Measurements from ENCODE around the gene CUEDC2.

Gene CUEDC2

DNA sequence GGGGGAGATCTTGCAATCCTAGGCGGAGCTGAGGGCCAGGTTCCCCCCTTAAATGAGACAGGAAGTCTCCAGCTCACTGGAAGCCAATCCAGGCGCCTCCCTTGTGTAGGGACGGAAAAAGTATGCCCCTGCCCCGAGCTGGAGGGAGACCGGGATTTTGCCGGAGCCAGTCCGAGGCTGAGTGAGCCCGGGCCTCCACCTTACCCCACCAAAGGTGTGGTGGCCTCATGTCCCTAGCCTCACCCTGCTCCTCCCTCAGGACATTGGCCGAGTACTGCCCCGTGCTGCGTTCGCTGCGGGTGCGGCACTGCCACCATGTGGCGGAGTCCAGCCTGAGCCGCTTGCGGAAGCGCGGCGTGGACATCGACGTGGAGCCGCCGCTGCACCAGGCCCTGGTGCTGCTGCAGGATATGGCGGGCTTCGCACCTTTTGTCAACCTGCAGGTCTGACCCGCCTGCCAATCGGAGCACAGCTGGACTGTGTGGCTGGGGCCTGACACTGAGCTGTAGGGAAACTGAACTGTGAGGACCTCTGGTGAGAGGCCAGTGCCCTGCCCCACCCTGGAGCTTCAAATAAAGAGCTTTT lies 9.7 kb downstream of the CUEDC2 start:
- Histone ChIP-seq H3K9me3 (ENCODE audit: low read length) (no peaks in the 10 kb centered on the region), H2AFZ (ENCODE audit: low read length) (no peak overlapping the region), H3K27me3 (ENCODE audit: insufficient read depth, low read length) (no peaks in the 10 kb centered on the region), H3K27ac (ENCODE audit: low read depth, low read length, poor library complexity, severe bottlenecking) (peak overlapping the region; percentile 64), H3K4me1 (ENCODE audit: insufficient read depth, low read length, severe bottlenecking) (peaks cover 28% of the 10 kb centered on the region), H3K4me2 (ENCODE audit: low read length) (peak overlapping the region; percentile 96), H3F3A (ENCODE audit: insufficient read depth, low read length) (no peaks in the 10 kb centered on the region), H3K9ac (ENCODE audit: low read length) (peak overlapping the region; percentile 73), H3K9me2 (ENCODE audit: low read depth, low read length) (no peaks in the 10 kb centered on the region), H3K4me3 (ENCODE audit: low read depth, low read length, poor library complexity, severe bottlenecking) (peak overlapping the region; percentile 85), H3K36me3 (ENCODE audit: insufficient read depth, low read length) (no peaks in the 10 kb centered on the region), H3K79me2 (ENCODE audit: insufficient read depth, low read length) (no peaks in the 10 kb centered on the region), H4K20me1 (ENCODE audit: insufficient read depth, low read length) (no peaks in the 10 kb centered on the region)
- TF ChIP-seq EZH2 (IDR thresholded peaks at IDR 0.05; ENCODE audit: borderline replicate concordance, low read length) (no peak), CTCF (IDR thresholded peaks at IDR 0.05; ENCODE audit: low read length) (peak; percentile 54)

DNA sequence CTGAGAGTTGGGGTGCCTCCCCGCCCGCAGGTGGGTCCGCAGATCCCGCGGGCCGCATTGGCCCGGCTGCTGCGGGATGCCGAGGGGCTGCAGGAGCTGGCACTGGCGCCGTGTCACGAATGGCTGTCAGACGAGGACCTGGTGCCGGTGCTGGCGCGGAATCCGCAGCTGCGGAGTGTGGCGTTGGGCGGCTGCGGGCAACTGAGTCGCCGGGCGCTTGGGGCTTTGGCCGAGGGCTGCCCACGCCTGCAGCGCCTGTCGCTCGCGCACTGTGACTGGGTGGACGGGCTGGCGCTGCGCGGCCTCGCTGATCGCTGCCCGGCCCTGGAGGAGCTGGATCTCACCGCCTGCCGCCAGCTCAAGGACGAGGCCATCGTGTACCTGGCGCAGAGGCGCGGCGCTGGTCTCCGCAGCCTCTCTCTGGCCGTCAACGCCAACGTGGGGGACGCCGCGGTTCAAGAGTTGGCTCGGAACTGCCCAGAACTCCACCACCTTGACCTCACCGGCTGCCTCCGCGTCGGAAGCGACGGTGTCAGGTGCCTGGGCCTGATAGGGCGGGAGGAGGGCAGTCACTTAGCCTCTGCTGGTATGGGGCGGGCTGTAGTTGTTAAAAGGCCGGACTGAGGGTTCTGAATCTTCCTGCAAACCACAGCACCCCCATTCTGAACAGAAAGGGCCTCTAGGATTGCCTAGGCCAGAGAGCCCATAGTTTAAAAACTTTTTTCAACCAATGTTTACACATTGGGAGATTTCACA lies 10.4 kb downstream of the CUEDC2 start:
- H3K79me2 ChIP-seq (ENCODE audit: insufficient read depth, low read length) = no peaks in the 10 kb centered on the region
- H3K9ac ChIP-seq (ENCODE audit: low read length) = peak overlapping the region; percentile 73
- no peaks in the 10 kb centered on the region for H3K27me3 ChIP-seq (ENCODE audit: insufficient read depth, low read length)
- no peaks in the 10 kb centered on the region for H3K9me2 ChIP-seq (ENCODE audit: low read depth, low read length)
- H3K4me2 ChIP-seq (ENCODE audit: low read length) = peak overlapping the region; percentile 96
- no peaks in the 10 kb centered on the region for H3K36me3 ChIP-seq (ENCODE audit: insufficient read depth, low read length)
- TF ChIP-seq EZH2 (IDR thresholded peaks at IDR 0.05; ENCODE audit: borderline replicate concordance, low read length) (no peak), CTCF (IDR thresholded peaks at IDR 0.05; ENCODE audit: low read length) (no peak)
- peak overlapping the region; percentile 64 for H3K27ac ChIP-seq (ENCODE audit: low read depth, low read length, poor library complexity, severe bottlenecking)
- peak overlapping the region; percentile 85 for H3K4me3 ChIP-seq (ENCODE audit: low read depth, low read length, poor library complexity, severe bottlenecking)
- no peaks in the 10 kb centered on the region for H3F3A ChIP-seq (ENCODE audit: insufficient read depth, low read length)
- H4K20me1 ChIP-seq (ENCODE audit: insufficient read depth, low read length) = no peaks in the 10 kb centered on the region
- no peaks in the 10 kb centered on the region for H3K9me3 ChIP-seq (ENCODE audit: low read length)
- H3K4me1 ChIP-seq (ENCODE audit: insufficient read depth, low read length, severe bottlenecking) = peaks cover 28% of the 10 kb centered on the region
- H2AFZ ChIP-seq (ENCODE audit: low read length) = no peak overlapping the region

DNA sequence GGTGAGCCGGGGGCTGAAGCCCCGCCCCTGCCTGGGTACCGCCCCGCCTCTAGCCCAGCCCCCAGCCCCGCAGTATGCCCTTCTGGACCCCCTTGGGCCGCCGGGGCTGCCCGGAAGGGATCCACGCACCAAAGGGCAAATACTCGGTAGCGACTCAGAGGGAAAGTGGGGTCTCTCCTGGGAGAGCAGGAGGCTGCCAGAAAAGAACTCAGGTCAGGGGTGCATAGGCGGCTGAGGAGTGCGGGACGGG lies 10.9 kb downstream of the CUEDC2 start:
- Histone ChIP-seq H3F3A (ENCODE audit: insufficient read depth, low read length) (no peaks in the 10 kb centered on the region), H3K9ac (ENCODE audit: low read length) (peak overlapping the region; percentile 73), H3K9me3 (ENCODE audit: low read length) (no peaks in the 10 kb centered on the region), H3K27ac (ENCODE audit: low read depth, low read length, poor library complexity, severe bottlenecking) (peak overlapping the region; percentile 64), H3K27me3 (ENCODE audit: insufficient read depth, low read length) (no peaks in the 10 kb centered on the region), H2AFZ (ENCODE audit: low read length) (no peak overlapping the region), H3K4me1 (ENCODE audit: insufficient read depth, low read length, severe bottlenecking) (peaks cover 28% of the 10 kb centered on the region), H3K4me2 (ENCODE audit: low read length) (peak overlapping the region; percentile 96), H3K79me2 (ENCODE audit: insufficient read depth, low read length) (no peaks in the 10 kb centered on the region), H3K36me3 (ENCODE audit: insufficient read depth, low read length) (no peaks in the 10 kb centered on the region), H3K4me3 (ENCODE audit: low read depth, low read length, poor library complexity, severe bottlenecking) (peak overlapping the region; percentile 85), H3K9me2 (ENCODE audit: low read depth, low read length) (no peaks in the 10 kb centered on the region), H4K20me1 (ENCODE audit: insufficient read depth, low read length) (no peaks in the 10 kb centered on the region)
- TF ChIP-seq EZH2 (IDR thresholded peaks at IDR 0.05; ENCODE audit: borderline replicate concordance, low read length) = no peak
- TF ChIP-seq CTCF (IDR thresholded peaks at IDR 0.05; ENCODE audit: low read length) = no peak
